SK-N-SH treated with all-trans-retinoic acid at 6 μM for 48 hours (cell line): ENCODE measurements around the gene PPM1B.
"Not testable (repeated sequence)": the region's sequence is repeated elsewhere in the genome, so short reads cannot be mapped to it uniquely, and the experiment has no call there.

Experiments used
- ATAC-seq: fragments of 200-7000 bp; cut with Tn5 transposase; 3 replicates; pipeline ENCODE4 v1.9.1; 2020; ENCODE audit warnings: mild to moderate bottlenecking, moderate library complexity
- ARNTL ChIP-seq: fragments of 450-650 bp; formaldehyde crosslinking; IDR thresholded peaks from 2 replicates; pipeline ENCODE4 v1.5.0; 2020; ENCODE audit warnings: low read depth, mild to moderate bottlenecking, moderate library complexity, borderline replicate concordance
- BACH2 ChIP-seq: fragments of 250-450 bp; sonication (Bioruptor Pico); IDR thresholded peaks from 2 replicates; pipeline ENCODE4 v1.9.0; 2021; ENCODE audit warnings: mild to moderate bottlenecking, borderline replicate concordance
- CREB5 ChIP-seq: fragments of 250-450 bp; sonication (Bioruptor Pico); IDR thresholded peaks from 2 replicates; pipeline ENCODE4 v1.5.1; 2020; ENCODE audit warnings: low read depth, mild to moderate bottlenecking, moderate library complexity
- CSDC2 ChIP-seq: fragments of 250-450 bp; sonication (Bioruptor Pico); IDR thresholded peaks from 2 replicates; pipeline ENCODE4 v1.5.0; 2020; ENCODE audit warnings: mild to moderate bottlenecking, moderate library complexity
- ESRRG ChIP-seq: fragments of 250-450 bp; sonication (Bioruptor Pico); IDR thresholded peaks from 2 replicates; pipeline ENCODE4 v1.6.1; 2021; ENCODE audit warnings: mild to moderate bottlenecking
- GLIS3 ChIP-seq: fragments of 250-450 bp; sonication (Bioruptor Pico); IDR thresholded peaks from 2 replicates; pipeline ENCODE4 v1.5.0; 2020; ENCODE audit warnings: mild to moderate bottlenecking, moderate library complexity
- ISL1 ChIP-seq: fragments of 250-450 bp; sonication (Bioruptor Pico); IDR thresholded peaks from 2 replicates; pipeline ENCODE4 v2.1.2; 2022; ENCODE audit warnings: mild to moderate bottlenecking, moderate library complexity
- POU6F1 ChIP-seq: fragments of 250-450 bp; sonication (Bioruptor Pico); IDR thresholded peaks from 2 replicates; pipeline ENCODE4 v1.8.0; 2021; ENCODE audit warnings: low read depth, mild to moderate bottlenecking, moderate library complexity, borderline replicate concordance
- PPARA ChIP-seq: fragments of 250-450 bp; sonication (Bioruptor Pico); IDR thresholded peaks from 2 replicates; pipeline ENCODE4 v1.5.0; 2020; ENCODE audit warnings: mild to moderate bottlenecking, borderline replicate concordance
- RARB ChIP-seq: fragments of 250-450 bp; sonication (Bioruptor Pico); IDR thresholded peaks from 2 replicates; pipeline ENCODE4 v1.8.0; 2021; ENCODE audit warnings: mild to moderate bottlenecking, moderate library complexity
- SNAI2 ChIP-seq: fragments of 250-450 bp; sonication (Bioruptor Pico); IDR thresholded peaks from 2 replicates; pipeline ENCODE4 v1.5.0; 2020; ENCODE audit warnings: mild to moderate bottlenecking, moderate library complexity
- TOX ChIP-seq: fragments of 250-450 bp; sonication (Bioruptor Pico); IDR thresholded peaks from 2 replicates; pipeline ENCODE4 v1.8.0; 2021; ENCODE audit warnings: mild to moderate bottlenecking, moderate library complexity, borderline replicate concordance
- TSHZ2 ChIP-seq: fragments of 250-450 bp; sonication (Bioruptor Pico); IDR thresholded peaks from 2 replicates; pipeline ENCODE4 v1.5.0; 2020; ENCODE audit warnings: mild to moderate bottlenecking, moderate library complexity
- ZC3H10 ChIP-seq: fragments of 250-450 bp; sonication (Bioruptor Pico); IDR thresholded peaks from 2 replicates; pipeline ENCODE4 v1.5.1; 2021; ENCODE audit warnings: mild to moderate bottlenecking, moderate library complexity
- ZFP3 ChIP-seq: fragments of 250-450 bp; sonication (Bioruptor Pico); IDR thresholded peaks from 2 replicates; pipeline ENCODE4 v1.5.0; 2020; ENCODE audit warnings: mild to moderate bottlenecking, moderate library complexity
- ZFP30 ChIP-seq: fragments of 450-650 bp; formaldehyde crosslinking; IDR thresholded peaks from 2 replicates; pipeline ENCODE4 v1.5.0; 2022; ENCODE audit warnings: mild to moderate bottlenecking, moderate library complexity
- ZNF565 ChIP-seq: fragments of 450-650 bp; formaldehyde crosslinking; conservative IDR thresholded peaks from 2 replicates; pipeline ENCODE4 v1.5.0; 2020; ENCODE audit warnings: low read depth, mild to moderate bottlenecking, moderate library complexity
- TF ChIP-seq, protein P1 (sequence below): fragments of 250-450 bp; sonication (Bioruptor Pico); IDR thresholded peaks from 2 replicates; pipeline ENCODE4 v1.8.0; 2020; ENCODE audit warnings: mild to moderate bottlenecking, moderate library complexity, borderline replicate concordance
- TF ChIP-seq, protein P2 (sequence below): fragments of 250-450 bp; sonication (Bioruptor Pico); IDR thresholded peaks from 2 replicates; pipeline ENCODE4 v1.5.1; 2021; ENCODE audit warnings: mild to moderate bottlenecking, moderate library complexity

PPM1B gene

GRCh38 chr2:44247924-44248323 lies 79.2 kb downstream of the PPM1B start (continued):
- TF ChIP-seq, protein P1, sequence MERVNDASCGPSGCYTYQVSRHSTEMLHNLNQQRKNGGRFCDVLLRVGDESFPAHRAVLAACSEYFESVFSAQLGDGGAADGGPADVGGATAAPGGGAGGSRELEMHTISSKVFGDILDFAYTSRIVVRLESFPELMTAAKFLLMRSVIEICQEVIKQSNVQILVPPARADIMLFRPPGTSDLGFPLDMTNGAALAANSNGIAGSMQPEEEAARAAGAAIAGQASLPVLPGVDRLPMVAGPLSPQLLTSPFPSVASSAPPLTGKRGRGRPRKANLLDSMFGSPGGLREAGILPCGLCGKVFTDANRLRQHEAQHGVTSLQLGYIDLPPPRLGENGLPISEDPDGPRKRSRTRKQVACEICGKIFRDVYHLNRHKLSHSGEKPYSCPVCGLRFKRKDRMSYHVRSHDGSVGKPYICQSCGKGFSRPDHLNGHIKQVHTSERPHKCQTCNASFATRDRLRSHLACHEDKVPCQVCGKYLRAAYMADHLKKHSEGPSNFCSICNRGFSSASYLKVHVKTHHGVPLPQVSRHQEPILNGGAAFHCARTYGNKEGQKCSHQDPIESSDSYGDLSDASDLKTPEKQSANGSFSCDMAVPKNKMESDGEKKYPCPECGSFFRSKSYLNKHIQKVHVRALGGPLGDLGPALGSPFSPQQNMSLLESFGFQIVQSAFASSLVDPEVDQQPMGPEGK (CRISPR knock-in tag) = no peak
- TF ChIP-seq ZFP3 (CRISPR knock-in tag) = no peak
- TF ChIP-seq ESRRG (CRISPR knock-in tag) = no peak
- TF ChIP-seq, all 23 proteins: peak for 0

GRCh38 chr2:44249269-44249668 lies 80.6 kb downstream of the PPM1B start:
- not testable (repeated sequence) for ATAC-seq

DNA sequence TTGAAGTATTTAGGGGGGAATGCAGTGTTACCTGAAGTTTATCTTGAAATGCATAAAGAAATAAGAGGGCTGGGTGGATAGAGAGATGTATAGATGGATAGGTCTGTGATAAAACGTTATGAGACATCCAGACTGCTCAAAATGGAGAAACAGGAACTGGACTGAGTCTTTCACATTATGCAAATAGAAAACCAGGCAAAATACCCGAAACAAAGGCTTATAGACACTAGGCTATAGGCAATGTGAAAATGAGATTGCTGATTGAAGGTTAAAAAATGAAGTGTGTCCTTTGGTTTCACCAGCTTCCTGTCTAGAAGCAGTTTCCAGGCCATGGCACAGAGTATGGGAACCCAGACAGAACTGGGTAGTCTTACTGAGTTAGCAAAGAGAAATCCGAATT lies 81.7 kb downstream of the PPM1B start:
- no peak for TF ChIP-seq ESRRG (CRISPR knock-in tag)
- no peak for TF ChIP-seq ZFP3 (CRISPR knock-in tag)
- no peak for TF ChIP-seq POU6F1
- no peak for TF ChIP-seq SNAI2 (CRISPR knock-in tag)
- TF ChIP-seq, all 23 proteins: peak for 0
- no peak for ATAC-seq

DNA sequence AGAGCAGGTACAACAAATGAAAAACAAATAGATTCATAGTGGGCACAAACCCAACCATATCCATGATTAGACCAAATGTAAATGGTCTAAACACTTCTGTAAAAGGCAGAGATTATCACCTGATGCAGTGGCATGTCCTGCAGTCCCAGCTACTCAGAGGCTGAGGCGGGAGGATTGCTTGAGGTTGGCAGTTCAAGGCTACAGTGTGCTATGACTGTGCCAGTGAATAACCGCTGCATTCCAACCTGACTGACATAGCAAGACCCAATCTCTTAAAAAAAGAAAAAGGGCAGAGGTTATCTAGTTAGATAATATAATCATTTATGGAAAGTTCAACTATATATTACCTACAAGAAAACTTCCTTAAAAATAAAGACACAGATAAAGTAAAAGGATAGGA lies 85.3 kb downstream of the PPM1B start:
- no peak for ATAC-seq
- TF ChIP-seq, protein P1 (CRISPR knock-in tag) = no peak
- no peak for TF ChIP-seq CSDC2
- no peak for TF ChIP-seq CREB5 (CRISPR knock-in tag)
- no peak for TF ChIP-seq GLIS3 (CRISPR knock-in tag)
- TF ChIP-seq, protein P2, sequence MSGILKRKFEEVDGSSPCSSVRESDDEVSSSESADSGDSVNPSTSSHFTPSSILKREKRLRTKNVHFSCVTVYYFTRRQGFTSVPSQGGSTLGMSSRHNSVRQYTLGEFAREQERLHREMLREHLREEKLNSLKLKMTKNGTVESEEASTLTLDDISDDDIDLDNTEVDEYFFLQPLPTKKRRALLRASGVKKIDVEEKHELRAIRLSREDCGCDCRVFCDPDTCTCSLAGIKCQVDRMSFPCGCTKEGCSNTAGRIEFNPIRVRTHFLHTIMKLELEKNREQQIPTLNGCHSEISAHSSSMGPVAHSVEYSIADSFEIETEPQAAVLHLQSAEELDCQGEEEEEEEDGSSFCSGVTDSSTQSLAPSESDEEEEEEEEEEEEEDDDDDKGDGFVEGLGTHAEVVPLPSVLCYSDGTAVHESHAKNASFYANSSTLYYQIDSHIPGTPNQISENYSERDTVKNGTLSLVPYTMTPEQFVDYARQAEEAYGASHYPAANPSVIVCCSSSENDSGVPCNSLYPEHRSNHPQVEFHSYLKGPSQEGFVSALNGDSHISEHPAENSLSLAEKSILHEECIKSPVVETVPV (CRISPR knock-in tag) = no peak
- no peak for TF ChIP-seq PPARA
- TF ChIP-seq TOX (CRISPR knock-in tag) = no peak
- no peak for TF ChIP-seq ZNF565 (CRISPR knock-in tag)
- no peak for TF ChIP-seq RARB (CRISPR knock-in tag)
- no peak for TF ChIP-seq ARNTL (CRISPR knock-in tag)
- no peak for TF ChIP-seq ZC3H10
- TF ChIP-seq ESRRG (CRISPR knock-in tag) = no peak
- TF ChIP-seq ZFP30 = no peak
- TF ChIP-seq ISL1 (CRISPR knock-in tag) = no peak
- TF ChIP-seq BACH2 (CRISPR knock-in tag) = no peak
- TF ChIP-seq TSHZ2 (CRISPR knock-in tag) = no peak
- no peak for TF ChIP-seq ZFP3 (CRISPR knock-in tag)
- no peak for TF ChIP-seq POU6F1
- no peak for TF ChIP-seq SNAI2 (CRISPR knock-in tag)

GRCh38 chr2:44255704-44256103 lies 87.0 kb downstream of the PPM1B start:
- ATAC-seq = not testable (repeated sequence)

GRCh38 chr2:44257802-44258201 lies 89.1 kb downstream of the PPM1B start:
- ATAC-seq = not testable (repeated sequence)
